Right lobe of liver (tissue), 4 donors: ENCODE measurements around the gene TARP.

Experiments
- POLR2A ChIP-seq: fragments of 450-650 bp; IDR thresholded peaks from one replicate; pipeline ENCODE4 v1.6.1; 2017; ENCODE audit warnings: antibody characterized with exemption, mild to moderate bottlenecking
- TF ChIP-seq, protein P1 (sequence below), 4 donors: fragments of 200-600 bp in 3 of 4; fragments of 450-650 bp in 1 of 4; IDR thresholded peaks; one replicate each; pipeline versions ENCODE4 v1.5.1 to v1.8.0; 2016 to 2022; ENCODE audit warnings: antibody characterized with exemption in 4 of 4, mild to moderate bottlenecking in 2 of 4
- donor health status: DM: no; HTN: no; CAD: no.
- donor health status: DM: no; HTN: no; CAD: no.
- donor health status: DM: no; HTN: yes; CAD: no.

DNA sequence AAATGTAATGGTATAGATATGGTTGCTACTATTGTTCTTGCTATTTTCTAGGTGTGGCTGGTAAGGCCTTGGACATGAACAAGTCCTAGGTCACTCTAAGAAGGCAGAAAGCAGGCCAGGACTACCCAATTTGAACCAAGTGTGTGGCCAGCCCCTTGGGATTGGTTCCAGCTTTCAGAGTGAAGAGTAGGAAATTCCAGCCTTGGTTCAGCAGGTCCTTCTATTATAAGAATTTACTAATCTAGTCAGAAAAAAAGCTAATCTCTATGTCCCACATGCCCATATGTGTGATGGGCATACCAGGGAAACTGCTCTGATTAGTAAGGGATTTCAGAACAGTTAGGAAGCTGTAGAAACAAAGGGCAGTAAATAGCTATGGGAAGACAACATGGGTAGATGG, 7.8 kb upstream of the TARP start:
- TF ChIP-seq, protein P1, sequence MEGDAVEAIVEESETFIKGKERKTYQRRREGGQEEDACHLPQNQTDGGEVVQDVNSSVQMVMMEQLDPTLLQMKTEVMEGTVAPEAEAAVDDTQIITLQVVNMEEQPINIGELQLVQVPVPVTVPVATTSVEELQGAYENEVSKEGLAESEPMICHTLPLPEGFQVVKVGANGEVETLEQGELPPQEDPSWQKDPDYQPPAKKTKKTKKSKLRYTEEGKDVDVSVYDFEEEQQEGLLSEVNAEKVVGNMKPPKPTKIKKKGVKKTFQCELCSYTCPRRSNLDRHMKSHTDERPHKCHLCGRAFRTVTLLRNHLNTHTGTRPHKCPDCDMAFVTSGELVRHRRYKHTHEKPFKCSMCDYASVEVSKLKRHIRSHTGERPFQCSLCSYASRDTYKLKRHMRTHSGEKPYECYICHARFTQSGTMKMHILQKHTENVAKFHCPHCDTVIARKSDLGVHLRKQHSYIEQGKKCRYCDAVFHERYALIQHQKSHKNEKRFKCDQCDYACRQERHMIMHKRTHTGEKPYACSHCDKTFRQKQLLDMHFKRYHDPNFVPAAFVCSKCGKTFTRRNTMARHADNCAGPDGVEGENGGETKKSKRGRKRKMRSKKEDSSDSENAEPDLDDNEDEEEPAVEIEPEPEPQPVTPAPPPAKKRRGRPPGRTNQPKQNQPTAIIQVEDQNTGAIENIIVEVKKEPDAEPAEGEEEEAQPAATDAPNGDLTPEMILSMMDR (IDR thresholded peaks at IDR 0.05): no peak
- no peak for TF ChIP-seq POLR2A
